Vagina (tissue), 2 donors: Measurements from ENCODE around the gene ALDH3B1.
"Not testable (repeated sequence)": the region's sequence is repeated elsewhere in the genome, so short reads cannot be mapped to it uniquely, and the experiment has no call there.

Experiments used
- POLR2A ChIP-seq, 2 donors: fragments of 450-650 bp; IDR thresholded peaks; one replicate each; pipeline ENCODE4 v1.6.1; 2017; ENCODE audit warnings: antibody characterized with exemption in 2 of 2, mild to moderate bottlenecking in 2 of 2, moderate library complexity in 2 of 2
- POLR2AphosphoS5 ChIP-seq, 2 donors: sonication (generic); formaldehyde crosslinking; IDR thresholded peaks; one replicate each; pipeline ENCODE4 v1.9.0; 2017; ENCODE audit warnings: antibody characterized with exemption in 2 of 2, mild to moderate bottlenecking in 2 of 2, low read depth in 1 of 2; ENCODE audit not compliant: insufficient read depth in 1 of 2
- TF ChIP-seq, protein P1 (sequence below), 3 experiments: fragments of 450-650 bp in 2 of 3; fragments of 200-600 bp in 1 of 3; sonication (generic) in 1 of 3; IDR thresholded peaks; one replicate each; pipeline ENCODE4 v1.5.1; 2017 to 2019; ENCODE audit warnings: antibody characterized with exemption in 3 of 3, mild to moderate bottlenecking in 2 of 3, moderate library complexity in 2 of 3

DNA sequence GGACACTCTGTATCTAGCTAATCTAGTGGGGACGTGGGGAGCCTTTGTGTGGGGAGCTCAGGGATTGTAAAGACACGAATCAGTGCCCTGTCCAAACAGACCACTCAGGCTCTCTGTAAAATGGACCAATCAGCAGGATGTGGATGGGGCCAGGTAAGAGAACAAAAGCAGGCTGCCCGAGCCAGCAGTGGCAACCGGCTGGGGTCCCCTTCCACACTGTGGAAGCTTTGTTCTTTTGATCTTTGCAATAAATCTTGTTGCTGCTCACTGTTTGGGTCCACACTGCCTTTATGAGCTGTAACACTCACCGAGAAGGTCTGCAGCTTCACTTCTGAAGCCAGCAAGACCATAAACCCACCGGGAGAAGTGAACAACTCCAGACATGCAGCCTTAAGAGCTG is 46.2 kb upstream of the ALDH3B1 start:
- TF ChIP-seq, protein P1, sequence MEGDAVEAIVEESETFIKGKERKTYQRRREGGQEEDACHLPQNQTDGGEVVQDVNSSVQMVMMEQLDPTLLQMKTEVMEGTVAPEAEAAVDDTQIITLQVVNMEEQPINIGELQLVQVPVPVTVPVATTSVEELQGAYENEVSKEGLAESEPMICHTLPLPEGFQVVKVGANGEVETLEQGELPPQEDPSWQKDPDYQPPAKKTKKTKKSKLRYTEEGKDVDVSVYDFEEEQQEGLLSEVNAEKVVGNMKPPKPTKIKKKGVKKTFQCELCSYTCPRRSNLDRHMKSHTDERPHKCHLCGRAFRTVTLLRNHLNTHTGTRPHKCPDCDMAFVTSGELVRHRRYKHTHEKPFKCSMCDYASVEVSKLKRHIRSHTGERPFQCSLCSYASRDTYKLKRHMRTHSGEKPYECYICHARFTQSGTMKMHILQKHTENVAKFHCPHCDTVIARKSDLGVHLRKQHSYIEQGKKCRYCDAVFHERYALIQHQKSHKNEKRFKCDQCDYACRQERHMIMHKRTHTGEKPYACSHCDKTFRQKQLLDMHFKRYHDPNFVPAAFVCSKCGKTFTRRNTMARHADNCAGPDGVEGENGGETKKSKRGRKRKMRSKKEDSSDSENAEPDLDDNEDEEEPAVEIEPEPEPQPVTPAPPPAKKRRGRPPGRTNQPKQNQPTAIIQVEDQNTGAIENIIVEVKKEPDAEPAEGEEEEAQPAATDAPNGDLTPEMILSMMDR (IDR thresholded peaks at IDR 0.05) = not testable (repeated sequence)
- TF ChIP-seq POLR2AphosphoS5 (IDR thresholded peaks at IDR 0.05; ENCODE audit: insufficient read depth in 1 of 2, low read depth in 1 of 2); POLR2A (IDR thresholded peaks at IDR 0.05): not testable (repeated sequence)
